ENCODE measurements around the gene ADGRL4.

DNA sequence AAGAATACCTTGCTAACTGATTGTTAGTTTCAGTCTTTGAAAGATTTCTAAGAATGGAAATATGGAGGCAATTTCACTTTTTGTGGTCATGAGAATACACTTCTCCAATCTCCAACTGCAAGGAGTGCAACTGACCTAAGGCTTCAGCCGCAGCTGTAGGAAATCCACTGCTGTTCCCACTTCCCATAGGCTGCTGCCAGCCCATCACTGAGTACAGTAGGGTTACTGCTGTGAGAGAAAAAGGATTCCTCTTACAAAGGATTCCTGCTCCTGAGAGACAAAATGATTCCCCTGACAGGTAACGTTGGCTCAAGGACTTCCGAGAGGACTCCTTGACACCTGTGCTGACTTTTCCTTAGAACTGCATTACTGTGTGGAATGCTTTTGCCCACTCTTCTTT, 87.4 kb downstream of the ADGRL4 start:
- TF ChIP-seq CTCF (conservative IDR thresholded peaks at IDR 0.05 in 1 of 2, IDR thresholded peaks at IDR 0.05 in 1 of 2; ENCODE audit: low read depth in 1 of 2, low read length in 2 of 2) (no peak), EZH2 (IDR thresholded peaks at IDR 0.05; ENCODE audit: low read length, missing control alignments) (no peak)

Data from fibroblast of lung (primary cell).